PFSK-1 (cell line): ENCODE data around the gene ARRDC2.

Source experiments
- POLR2AphosphoS5 ChIP-seq: IDR thresholded peaks from 2 replicates; pipeline ENCODE4 v1.6.1; 2012; ENCODE audit warnings: low read depth, mild to moderate bottlenecking, control low read depth, low read length, moderate library complexity
- SIN3A ChIP-seq: IDR thresholded peaks from 2 replicates; pipeline ENCODE4 v1.6.1; 2012; ENCODE audit warnings: mild to moderate bottlenecking, low read length, moderate library complexity, borderline replicate concordance; ENCODE audit not compliant: insufficient read depth

DNA sequence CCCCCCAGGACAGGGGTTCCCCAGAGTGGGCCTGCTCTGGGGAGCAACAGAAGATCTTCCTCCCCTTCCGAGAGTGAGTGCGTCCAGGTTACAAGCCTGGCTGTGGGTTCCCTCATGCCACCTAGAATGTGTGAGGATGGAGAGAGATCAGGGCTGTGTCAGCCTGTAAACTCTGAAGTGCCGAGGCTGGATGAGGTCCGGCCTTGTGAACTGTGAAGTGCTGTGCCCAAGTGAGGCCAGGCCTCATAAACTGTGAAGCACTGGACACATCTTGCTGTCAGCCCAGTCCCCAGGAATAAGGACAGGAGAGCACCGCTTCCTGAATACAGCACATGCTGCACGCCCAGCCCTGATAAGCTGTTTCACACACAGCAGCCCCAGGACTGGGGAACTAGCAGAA is 33.4 kb upstream of the ARRDC2 start:
- TF ChIP-seq POLR2AphosphoS5 (no peak), SIN3A (no peak)
